ENCODE results near the gene IL4I1. TPM values are rescaled to one million over a fixed set of nuclear protein-coding genes. Genes with fewer than 3 reads are reported as not detected.

Gene IL4I1
- total and polyA plus RNA-seq, 7 donors: 0.05 to 3.3 (median 0.39) TPM

DNA sequence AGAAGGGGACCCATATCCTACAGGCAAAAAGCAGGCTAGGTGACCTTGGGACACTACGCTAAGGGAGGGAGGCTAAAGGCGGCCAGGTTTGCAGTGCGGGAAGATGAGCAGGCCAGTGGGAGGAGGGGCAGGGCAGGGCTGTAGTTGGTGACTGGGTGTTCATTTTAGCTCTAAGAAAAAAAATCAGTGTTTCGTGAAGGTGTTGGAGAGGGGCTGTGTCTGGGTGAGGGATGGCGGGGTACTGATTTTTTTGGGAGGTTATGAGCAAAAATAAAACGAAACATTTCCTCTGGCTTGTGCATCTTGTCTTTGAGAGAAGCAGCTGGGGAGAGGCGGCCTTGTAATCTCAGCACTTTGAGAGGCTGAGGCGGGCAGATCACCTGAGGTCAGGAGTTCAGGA is 37.0 kb upstream of the IL4I1 start:
- Histone ChIP-seq H3K4me3 (no peak overlapping the region), H3K4me1 (peaks cover under 1% of the 10 kb centered on the region), H3K9me3 (no peaks in the 10 kb centered on the region), H3K36me3 (ENCODE audit: insufficient read depth in 1 of 2, low read depth in 1 of 2) (peaks cover 0 to 6% of the 10 kb centered on the region in 2 donors), H3K27ac (no peak overlapping the region), H3K27me3 (ENCODE audit: insufficient read depth in 3 of 3, low read length in 2 of 3) (peaks cover 0 to 2% (median 0%) of the 10 kb centered on the region in 3 donors)
- DNase-seq (no peak), ATAC-seq (no peak)
- intact Hi-C loops (cut with DNase I): loop anchor here in 1 of 2 donors (10.0 kb wide), 1 partner anchor 201 kb away; no protein-coding TSS in a partner anchor
- WGBS, 3 donors: 87 to 91% (median 88%) methylated on average over 8 of the region's 8 CpGs
- TF ChIP-seq, protein P1, sequence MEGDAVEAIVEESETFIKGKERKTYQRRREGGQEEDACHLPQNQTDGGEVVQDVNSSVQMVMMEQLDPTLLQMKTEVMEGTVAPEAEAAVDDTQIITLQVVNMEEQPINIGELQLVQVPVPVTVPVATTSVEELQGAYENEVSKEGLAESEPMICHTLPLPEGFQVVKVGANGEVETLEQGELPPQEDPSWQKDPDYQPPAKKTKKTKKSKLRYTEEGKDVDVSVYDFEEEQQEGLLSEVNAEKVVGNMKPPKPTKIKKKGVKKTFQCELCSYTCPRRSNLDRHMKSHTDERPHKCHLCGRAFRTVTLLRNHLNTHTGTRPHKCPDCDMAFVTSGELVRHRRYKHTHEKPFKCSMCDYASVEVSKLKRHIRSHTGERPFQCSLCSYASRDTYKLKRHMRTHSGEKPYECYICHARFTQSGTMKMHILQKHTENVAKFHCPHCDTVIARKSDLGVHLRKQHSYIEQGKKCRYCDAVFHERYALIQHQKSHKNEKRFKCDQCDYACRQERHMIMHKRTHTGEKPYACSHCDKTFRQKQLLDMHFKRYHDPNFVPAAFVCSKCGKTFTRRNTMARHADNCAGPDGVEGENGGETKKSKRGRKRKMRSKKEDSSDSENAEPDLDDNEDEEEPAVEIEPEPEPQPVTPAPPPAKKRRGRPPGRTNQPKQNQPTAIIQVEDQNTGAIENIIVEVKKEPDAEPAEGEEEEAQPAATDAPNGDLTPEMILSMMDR (IDR thresholded peaks at IDR 0.05): no peak

DNA sequence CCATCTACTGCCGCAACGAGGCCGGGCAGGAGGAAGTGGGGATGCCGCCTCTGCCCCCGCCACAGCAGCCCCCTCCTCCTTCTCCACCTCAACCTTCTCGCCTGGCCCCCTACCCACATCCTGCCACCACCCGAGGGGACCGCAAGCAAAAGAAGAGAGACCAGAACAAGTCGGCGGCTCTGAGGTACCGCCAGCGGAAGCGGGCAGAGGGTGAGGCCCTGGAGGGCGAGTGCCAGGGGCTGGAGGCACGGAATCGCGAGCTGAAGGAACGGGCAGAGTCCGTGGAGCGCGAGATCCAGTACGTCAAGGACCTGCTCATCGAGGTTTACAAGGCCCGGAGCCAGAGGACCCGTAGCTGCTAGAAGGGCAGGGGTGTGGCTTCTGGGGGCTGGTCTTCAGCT is 36.0 kb upstream of the IL4I1 start:
- Histone ChIP-seq H3K36me3 (ENCODE audit: insufficient read depth in 1 of 2, low read depth in 1 of 2) (peaks cover 0 to 8% of the 10 kb centered on the region in 2 donors), H3K4me3 (no peak overlapping the region), H3K4me1 (peaks cover 10% of the 10 kb centered on the region), H3K27me3 (ENCODE audit: insufficient read depth in 3 of 3, low read length in 2 of 3) (no peaks in the 10 kb centered on the region), H3K27ac (no peak overlapping the region), H3K9me3 (no peaks in the 10 kb centered on the region)
- intact Hi-C loops (cut with DNase I): loop anchor here in 1 of 2 donors (10.0 kb wide), 1 partner anchor 202 kb away; no protein-coding TSS in a partner anchor
- whole genome bisulfite sequencing, 3 donors: 91 to 95% (median 94%) methylated on average over 21 to 25 of the region's 25 CpGs
- DNase-seq (no peak), ATAC-seq (no peak)
- TF ChIP-seq, protein P1 (IDR thresholded peaks at IDR 0.05): no peak

DNA sequence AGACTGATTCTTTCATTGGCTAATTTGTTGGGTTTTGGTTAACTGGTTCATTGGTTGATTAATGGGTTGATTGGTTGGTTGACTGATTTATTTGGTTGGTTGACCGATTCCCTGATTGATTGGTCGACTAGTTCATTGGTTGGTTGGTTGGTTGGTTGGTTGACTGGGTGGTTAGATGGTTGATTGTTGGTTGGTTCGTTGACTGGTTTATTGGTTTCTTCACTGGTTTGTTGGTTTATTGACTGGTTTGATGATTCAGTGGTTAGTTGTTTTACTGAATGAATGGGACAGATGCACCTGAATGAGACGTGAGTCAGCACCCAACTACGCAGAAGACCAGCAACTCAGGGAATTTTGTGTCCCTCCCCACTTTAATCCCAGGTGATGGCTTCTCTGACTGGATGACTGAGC is 35.4 kb upstream of the IL4I1 start:
- ATAC-seq: no peak
- no peaks in the 10 kb centered on the region for H3K27me3 ChIP-seq (ENCODE audit: insufficient read depth in 3 of 3, low read length in 2 of 3)
- peaks cover 0 to 15% of the 10 kb centered on the region in 2 donors for H3K36me3 ChIP-seq (ENCODE audit: insufficient read depth in 1 of 2, low read depth in 1 of 2)
- no peak overlapping the region for H3K4me3 ChIP-seq
- intact Hi-C loops (cut with DNase I): loop anchor here in 1 of 2 donors (10.0 kb wide), 1 partner anchor 203 kb away; no protein-coding TSS in a partner anchor
- no peak for DNase-seq
- H3K9me3 ChIP-seq: no peaks in the 10 kb centered on the region
- WGBS, 3 donors: 93 to 96% (median 95%) methylated on average over 5 of the region's 5 CpGs
- H3K27ac ChIP-seq: no peak overlapping the region
- TF ChIP-seq, protein P1 (IDR thresholded peaks at IDR 0.05): no peak
- peaks cover 16% of the 10 kb centered on the region for H3K4me1 ChIP-seq

DNA sequence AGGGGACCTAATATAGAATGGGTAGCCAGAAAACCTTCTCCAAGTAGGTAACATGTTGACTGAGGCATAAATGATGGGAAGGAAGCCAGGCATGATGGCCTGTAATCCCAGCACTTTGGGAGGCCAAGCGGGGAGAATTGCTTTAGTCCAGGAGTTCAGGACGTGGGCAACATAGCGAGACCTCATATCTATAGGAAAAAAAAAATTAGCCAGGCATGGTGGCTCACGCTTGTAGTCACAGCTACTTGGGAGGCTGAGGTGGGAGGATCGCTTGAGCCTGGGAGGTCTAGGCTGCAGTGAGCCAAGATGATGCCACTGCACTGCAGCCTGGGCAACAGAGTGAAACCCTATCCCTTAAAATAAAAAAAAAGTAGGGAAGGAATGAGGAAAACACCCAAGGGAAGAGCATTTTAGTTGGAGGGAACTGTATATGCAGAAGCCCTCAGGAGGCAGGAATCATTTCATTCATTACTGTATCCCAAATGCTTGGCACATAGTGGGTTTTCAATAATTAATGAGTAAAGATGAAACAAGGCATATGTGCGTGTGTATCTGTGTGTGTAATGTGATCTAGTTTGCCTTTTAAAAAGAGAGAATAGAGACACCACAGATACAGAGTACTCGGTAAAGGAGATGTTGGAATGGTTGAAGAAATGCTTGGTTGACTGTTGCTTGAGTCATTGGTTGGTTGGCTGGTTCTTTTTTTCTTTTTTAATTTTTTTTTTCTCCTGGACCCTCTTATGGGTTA is 34.8 kb upstream of the IL4I1 start:
- intact Hi-C loops (cut with DNase I): loop anchor here in 1 of 2 donors (10.0 kb wide), 1 partner anchor 203 kb away; no protein-coding TSS in a partner anchor
- Histone ChIP-seq H3K27me3 (ENCODE audit: insufficient read depth in 3 of 3, low read length in 2 of 3) (no peaks in the 10 kb centered on the region), H3K27ac (no peak overlapping the region), H3K4me1 (peaks cover 18% of the 10 kb centered on the region), H3K9me3 (no peaks in the 10 kb centered on the region), H3K36me3 (ENCODE audit: insufficient read depth in 1 of 2, low read depth in 1 of 2) (peaks cover 0 to 19% of the 10 kb centered on the region in 2 donors), H3K4me3 (no peak overlapping the region)
- TF ChIP-seq, protein P1 (IDR thresholded peaks at IDR 0.05): no peak
- DNase-seq (no peak), ATAC-seq (no peak)
- WGBS, 3 donors: 85 to 88% (median 86%) methylated on average over 7 of the region's 7 CpGs
